ENCODE results near the gene QPRT.

DNA sequence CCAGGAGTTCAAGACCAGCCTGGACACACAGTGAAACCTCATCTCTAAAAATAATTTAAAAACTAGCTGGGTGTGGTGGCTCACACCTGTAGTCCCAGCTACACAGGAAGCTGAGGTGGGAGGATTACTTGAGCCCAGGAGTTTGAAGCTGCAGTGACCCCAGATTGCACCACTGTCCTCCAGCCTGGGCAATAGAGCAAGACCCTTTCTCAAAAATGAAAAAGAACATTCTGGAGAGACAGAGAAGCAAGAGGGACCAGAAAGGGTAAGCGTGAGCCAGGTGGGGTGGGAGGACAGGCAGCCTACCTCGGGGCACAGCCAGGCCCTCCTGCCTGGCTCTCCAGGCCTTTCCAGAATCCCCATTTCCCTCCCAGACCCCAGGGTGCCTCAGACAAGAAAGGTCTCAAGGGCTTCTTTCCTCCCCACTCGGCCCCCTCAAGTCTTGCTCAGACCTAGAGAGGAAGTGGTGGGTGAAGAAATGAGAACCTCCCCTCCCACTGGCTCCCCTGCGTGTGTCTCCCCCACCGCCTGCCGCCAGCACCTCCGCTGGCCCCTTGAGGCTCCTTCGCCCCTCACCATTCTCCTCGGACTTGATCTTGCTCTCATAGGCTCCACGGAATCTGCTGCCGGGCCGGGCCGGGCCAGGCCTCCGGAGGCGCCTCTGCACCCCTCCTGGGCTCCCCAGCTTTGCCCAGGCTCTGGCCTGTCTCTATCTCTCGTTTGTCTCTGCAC, 66.3 kb downstream of the QPRT start:
- TF ChIP-seq, protein P1, sequence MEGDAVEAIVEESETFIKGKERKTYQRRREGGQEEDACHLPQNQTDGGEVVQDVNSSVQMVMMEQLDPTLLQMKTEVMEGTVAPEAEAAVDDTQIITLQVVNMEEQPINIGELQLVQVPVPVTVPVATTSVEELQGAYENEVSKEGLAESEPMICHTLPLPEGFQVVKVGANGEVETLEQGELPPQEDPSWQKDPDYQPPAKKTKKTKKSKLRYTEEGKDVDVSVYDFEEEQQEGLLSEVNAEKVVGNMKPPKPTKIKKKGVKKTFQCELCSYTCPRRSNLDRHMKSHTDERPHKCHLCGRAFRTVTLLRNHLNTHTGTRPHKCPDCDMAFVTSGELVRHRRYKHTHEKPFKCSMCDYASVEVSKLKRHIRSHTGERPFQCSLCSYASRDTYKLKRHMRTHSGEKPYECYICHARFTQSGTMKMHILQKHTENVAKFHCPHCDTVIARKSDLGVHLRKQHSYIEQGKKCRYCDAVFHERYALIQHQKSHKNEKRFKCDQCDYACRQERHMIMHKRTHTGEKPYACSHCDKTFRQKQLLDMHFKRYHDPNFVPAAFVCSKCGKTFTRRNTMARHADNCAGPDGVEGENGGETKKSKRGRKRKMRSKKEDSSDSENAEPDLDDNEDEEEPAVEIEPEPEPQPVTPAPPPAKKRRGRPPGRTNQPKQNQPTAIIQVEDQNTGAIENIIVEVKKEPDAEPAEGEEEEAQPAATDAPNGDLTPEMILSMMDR (IDR thresholded peaks at IDR 0.05; ENCODE audit: insufficient read depth, low read depth, low read length), result no peak
- no peak for TF ChIP-seq EZH2 (IDR thresholded peaks at IDR 0.05; ENCODE audit: insufficient read depth, low read length)
